Measurements from ENCODE around the gene NSL1. TPM values are rescaled to one million over a fixed set of nuclear protein-coding genes. Genes with fewer than 3 reads are reported as not detected.

Gene NSL1
- total RNA-seq, 1 donor, result 28.2 TPM

- no peak for DNase-seq (ENCODE audit: insufficient read length, low spot score, missing footprints)
- H3K4me3 ChIP-seq (ENCODE audit: insufficient read depth, low read length), result no peak overlapping the region
- no peak for TF ChIP-seq CTCF (IDR thresholded peaks at IDR 0.05; ENCODE audit: extremely low read depth, low read depth, low read length)
- no peak overlapping the region for H3K4me2 ChIP-seq (ENCODE audit: insufficient read depth, low read length)
- H3K27ac ChIP-seq (ENCODE audit: low read depth, low read length), result no peak overlapping the region
- no peaks in the 10 kb centered on the region for H3K27me3 ChIP-seq (ENCODE audit: insufficient read depth, low read length)
- H3K9me3 ChIP-seq (ENCODE audit: low read depth, low read length), result peaks cover 6% of the 10 kb centered on the region
- H3K4me1 ChIP-seq (ENCODE audit: insufficient read depth, low read length), result no peaks in the 10 kb centered on the region
- no peaks in the 10 kb centered on the region for H3K79me2 ChIP-seq (ENCODE audit: insufficient read depth, low read length)
- H3K36me3 ChIP-seq (ENCODE audit: insufficient read depth, low read length), result no peaks in the 10 kb centered on the region
- H4K20me1 ChIP-seq (ENCODE audit: insufficient read depth, low read length), result no peaks in the 10 kb centered on the region
- no peak overlapping the region for H2AFZ ChIP-seq (ENCODE audit: low read length)
Measured at GRCh38 chr1:212822956-212823355, 31.4 kb upstream of the NSL1 start.

- H3K27me3 ChIP-seq (ENCODE audit: insufficient read depth, low read length), result no peaks in the 10 kb centered on the region
- DNase-seq (ENCODE audit: insufficient read length, low spot score, missing footprints), result peak; percentile 31
- no peak overlapping the region for H3K4me3 ChIP-seq (ENCODE audit: insufficient read depth, low read length)
- no peaks in the 10 kb centered on the region for H3K4me1 ChIP-seq (ENCODE audit: insufficient read depth, low read length)
- H3K36me3 ChIP-seq (ENCODE audit: insufficient read depth, low read length), result no peaks in the 10 kb centered on the region
- no peaks in the 10 kb centered on the region for H3K79me2 ChIP-seq (ENCODE audit: insufficient read depth, low read length)
- TF ChIP-seq CTCF (IDR thresholded peaks at IDR 0.05; ENCODE audit: extremely low read depth, low read depth, low read length), result no peak
- no peak overlapping the region for H2AFZ ChIP-seq (ENCODE audit: low read length)
- H3K9me3 ChIP-seq (ENCODE audit: low read depth, low read length), result peaks cover 4% of the 10 kb centered on the region
- H3K4me2 ChIP-seq (ENCODE audit: insufficient read depth, low read length), result no peak overlapping the region
- H3K27ac ChIP-seq (ENCODE audit: low read depth, low read length), result no peak overlapping the region
- H4K20me1 ChIP-seq (ENCODE audit: insufficient read depth, low read length), result no peaks in the 10 kb centered on the region
Measured at GRCh38 chr1:212820969-212821368, 29.4 kb upstream of the NSL1 start.

- no peaks in the 10 kb centered on the region for H3K36me3 ChIP-seq (ENCODE audit: insufficient read depth, low read length)
- no peaks in the 10 kb centered on the region for H3K9me3 ChIP-seq (ENCODE audit: low read depth, low read length)
- no peak for DNase-seq (ENCODE audit: insufficient read length, low spot score, missing footprints)
- no peak overlapping the region for H3K4me2 ChIP-seq (ENCODE audit: insufficient read depth, low read length)
- no peak overlapping the region for H3K4me3 ChIP-seq (ENCODE audit: insufficient read depth, low read length)
- no peaks in the 10 kb centered on the region for H3K27me3 ChIP-seq (ENCODE audit: insufficient read depth, low read length)
- H3K4me1 ChIP-seq (ENCODE audit: insufficient read depth, low read length), result no peaks in the 10 kb centered on the region
- H2AFZ ChIP-seq (ENCODE audit: low read length), result no peak overlapping the region
- H4K20me1 ChIP-seq (ENCODE audit: insufficient read depth, low read length), result no peaks in the 10 kb centered on the region
- H3K27ac ChIP-seq (ENCODE audit: low read depth, low read length), result no peak overlapping the region
- no peak for TF ChIP-seq CTCF (IDR thresholded peaks at IDR 0.05; ENCODE audit: extremely low read depth, low read depth, low read length)
- H3K79me2 ChIP-seq (ENCODE audit: insufficient read depth, low read length), result no peaks in the 10 kb centered on the region
Measured at GRCh38 chr1:212819726-212820125, 28.1 kb upstream of the NSL1 start.

GRCh38 chr1:212816567-212817278, 25.1 kb upstream of the NSL1 start:
- TF ChIP-seq CTCF (IDR thresholded peaks at IDR 0.05; ENCODE audit: extremely low read depth, low read depth, low read length), result no peak
- peak; percentile 38 for DNase-seq (ENCODE audit: insufficient read length, low spot score, missing footprints)
- H4K20me1 ChIP-seq (ENCODE audit: insufficient read depth, low read length), result no peaks in the 10 kb centered on the region
- no peak overlapping the region for H3K4me3 ChIP-seq (ENCODE audit: insufficient read depth, low read length)
- H2AFZ ChIP-seq (ENCODE audit: low read length), result no peak overlapping the region
- H3K4me1 ChIP-seq (ENCODE audit: insufficient read depth, low read length), result no peaks in the 10 kb centered on the region
- no peaks in the 10 kb centered on the region for H3K36me3 ChIP-seq (ENCODE audit: insufficient read depth, low read length)
- H3K4me2 ChIP-seq (ENCODE audit: insufficient read depth, low read length), result no peak overlapping the region
- no peak overlapping the region for H3K27ac ChIP-seq (ENCODE audit: low read depth, low read length)
- no peaks in the 10 kb centered on the region for H3K27me3 ChIP-seq (ENCODE audit: insufficient read depth, low read length)
- H3K79me2 ChIP-seq (ENCODE audit: insufficient read depth, low read length), result no peaks in the 10 kb centered on the region
- H3K9me3 ChIP-seq (ENCODE audit: low read depth, low read length), result no peaks in the 10 kb centered on the region

All from osteoblast (primary cell).